Panc1 (cell line): ENCODE results near the gene LPIN3. TPM values are rescaled to one million over a fixed set of nuclear protein-coding genes. Genes with fewer than 3 reads are reported as not detected.

Source experiments
- ATAC-seq: fragments of 200-7000 bp; cut with Tn5 transposase; 2 replicates; pipeline ENCODE4 v1.9.1; 2020; ENCODE audit warnings: mild to moderate bottlenecking, moderate library complexity
- BruUV-seq: library from RNA; stranded (reverse); fragments of 400-500 nt; replicated peaks from 2 replicates; lab custom pipeline; 2021; lab: Mats Ljungman, UMichigan
- CTCF ChIA-PET: fragments of 300-600 bp; sonication (Branson Sonifier 250); formaldehyde crosslinking; loops from one replicate; lab custom pipeline; 2022; ENCODE audit warnings: antibody characterized with exemption; lab: Charles Lee
- POLR2A ChIA-PET: fragments of 300-600 bp; sonication (Branson Sonifier 250); formaldehyde crosslinking; loops from one replicate; lab custom pipeline; 2022; ENCODE audit warnings: antibody characterized with exemption; lab: Charles Lee
- DNase-seq: peaks from one replicate; pipeline ENCODE4 v3.0.0-alpha.2; 2010; ENCODE audit warnings: low read depth, low spot score
- H3K27ac ChIP-seq: 2 replicates; pipeline ENCODE4 v1.5.1; 2011; ENCODE audit warnings: mild to moderate bottlenecking, low read length, inconsistent platforms
- H3K27me3 ChIP-seq: fragments of 200-500 bp; sonication (Bioruptor generic); 2 replicates; pipeline ENCODE4 v1.6.0; 2014; ENCODE audit warnings: low read length, inconsistent platforms; ENCODE audit not compliant: control insufficient read depth, insufficient read depth
- H3K36me3 ChIP-seq: fragments of 200-500 bp; sonication (Bioruptor generic); 2 replicates; pipeline ENCODE4 v1.5.1; 2014; ENCODE audit warnings: inconsistent platforms, mild to moderate bottlenecking, low read length, moderate library complexity; ENCODE audit not compliant: control insufficient read depth, insufficient read depth
- H3K4me1 ChIP-seq: 2 replicates; pipeline ENCODE4 v1.5.1; 2011; ENCODE audit warnings: inconsistent platforms, mild to moderate bottlenecking, low read length, moderate library complexity; ENCODE audit not compliant: control insufficient read depth, insufficient read depth
- H3K4me3 ChIP-seq, 2 experiments: 2 replicates each; pipeline ENCODE4 v1.5.1; 2011 to 2012; ENCODE audit warnings: low read depth in 2 of 2, low read length in 2 of 2, mild to moderate bottlenecking in 2 of 2, inconsistent platforms in 1 of 2, moderate library complexity in 1 of 2
- H3K9me3 ChIP-seq: fragments of 200-500 bp; sonication (Bioruptor generic); 2 replicates; pipeline ENCODE4 v1.5.1; 2014; ENCODE audit warnings: low read depth, mild to moderate bottlenecking, inconsistent platforms, low read length, moderate library complexity; ENCODE audit not compliant: control insufficient read depth, insufficient read depth
- CTCF ChIP-seq: fragments of 450-650 bp; IDR thresholded peaks from 2 replicates; pipeline ENCODE4 v1.5.1; 2017; ENCODE audit warnings: mild to moderate bottlenecking
- POLR2AphosphoS5 ChIP-seq: IDR thresholded peaks from 2 replicates; pipeline ENCODE4 v1.6.1; 2012; ENCODE audit warnings: mild to moderate bottlenecking, low read depth, low read length, moderate library complexity
- REST ChIP-seq, 2 experiments: IDR thresholded peaks; 2 replicates each; pipeline ENCODE4 v1.6.1; 2011 to 2012; ENCODE audit warnings: low read depth in 2 of 2, control low read depth in 1 of 2, low read length in 1 of 2, mild to moderate bottlenecking in 1 of 2, moderate library complexity in 1 of 2; ENCODE audit not compliant: insufficient read depth in 1 of 2
- SIN3A ChIP-seq: IDR thresholded peaks from 2 replicates; pipeline ENCODE4 v1.6.1; 2012; ENCODE audit warnings: low read depth, mild to moderate bottlenecking, low read length, moderate library complexity, borderline replicate concordance; ENCODE audit not compliant: insufficient read depth
- TCF7L2 ChIP-seq: IDR thresholded peaks from 2 replicates; pipeline ENCODE4 v1.6.1; 2011; ENCODE audit warnings: mild to moderate bottlenecking, low read depth, low read length, inconsistent platforms
- in situ Hi-C: cut with HindIII; loops from 2 replicates; pipeline ENCODE4 v1.10.0; 2016; ENCODE audit warnings: low sequenced_read_pairs, low pct_unique_long_range_greater_than_20kb
- intact Hi-C: fragments of 100-400 bp; cut with micrococcal nuclease; formaldehyde crosslinking; loops from one replicate; pipeline ENCODE4 v1.10.0; 2022; ENCODE audit not compliant: unreplicated experiment
- total RNA-seq: library from RNA; stranded (reverse); gene quantifications from one replicate; pipeline ENCODE4 v1.2.1, GENCODE V29; 2021; ENCODE audit not compliant: unreplicated experiment

Gene LPIN3
- total RNA-seq, 1 experiment from 2014 or later, result 21.0 TPM

- Histone ChIP-seq H3K4me3 (peak overlapping the region; percentile 69 to 71), H3K27ac (peak overlapping the region; percentile 62), H3K36me3 (no peaks in the 10 kb centered on the region), H3K9me3 (no peaks in the 10 kb centered on the region), H3K27me3 (no peaks in the 10 kb centered on the region), H3K4me1 (peaks cover 11% of the 10 kb centered on the region)
- CTCF ChIA-PET, result interaction anchor here (0.7 kb wide), 3 partner anchors 9 to 240 kb away, joined by 3 read pairs; no protein-coding TSS in a partner anchor
- ATAC-seq (no peak), DNase-seq (no peak)
- TF ChIP-seq TCF7L2, result no peak
- POLR2A ChIA-PET, result interaction anchor here (0.7 kb wide), 1 partner anchor 206 kb away, joined by 5 read pairs; no protein-coding TSS in a partner anchor
- BruUV-seq, result no TSS peak
- intact Hi-C loops (no loop called here), in situ Hi-C loops (no loop called here)
Observed at GRCh38 chr20:41318271-41318649, 22.4 kb upstream of the LPIN3 start.

GRCh38 chr20:41320441-41320840, 20.2 kb upstream of the LPIN3 start:
- DNase-seq (no peak), ATAC-seq (no peak)
- Histone ChIP-seq H3K4me3 (no peak overlapping the region), H3K4me1 (peaks cover 11% of the 10 kb centered on the region), H3K36me3 (no peaks in the 10 kb centered on the region), H3K27ac (no peak overlapping the region), H3K27me3 (no peaks in the 10 kb centered on the region), H3K9me3 (no peaks in the 10 kb centered on the region)
- intact Hi-C loops (no loop called here), in situ Hi-C loops (no loop called here)
- BruUV-seq, result no TSS peak
- CTCF ChIA-PET, result no interaction called here
- TF ChIP-seq CTCF (no peak), TCF7L2 (no peak), REST (IDR thresholded peaks at IDR 0.05; ENCODE audit: insufficient read depth in 1 of 2, low read depth in 2 of 2, low read length in 1 of 2) (no peak), POLR2AphosphoS5 (no peak), SIN3A (no peak)
- POLR2A ChIA-PET, result no interaction called here

- ChIA-PET POLR2A (no interaction called here), CTCF (no interaction called here)
- no peaks in the 10 kb centered on the region for H3K27me3 ChIP-seq
- no peak for ATAC-seq
- DNase-seq, result no peak
- no peak overlapping the region for H3K4me3 ChIP-seq
- H3K9me3 ChIP-seq, result no peaks in the 10 kb centered on the region
- in situ Hi-C loops, result no loop called here
- intact Hi-C loops, result no loop called here
- BruUV-seq, result no TSS peak
- TF ChIP-seq SIN3A, result no peak
- TF ChIP-seq TCF7L2, result no peak
- TF ChIP-seq CTCF, result no peak
- TF ChIP-seq REST (IDR thresholded peaks at IDR 0.05; ENCODE audit: insufficient read depth in 1 of 2, low read depth in 2 of 2, low read length in 1 of 2), result no peak
- TF ChIP-seq POLR2AphosphoS5, result no peak
- no peaks in the 10 kb centered on the region for H3K36me3 ChIP-seq
- no peak overlapping the region for H3K27ac ChIP-seq
- peaks cover 8% of the 10 kb centered on the region for H3K4me1 ChIP-seq
Observed at GRCh38 chr20:41320976-41321375, 19.6 kb upstream of the LPIN3 start.
